Measurements from ENCODE around the gene APBA2. TPM values are rescaled to one million over a fixed set of nuclear protein-coding genes. Genes with fewer than 3 reads are reported as not detected.

The APBA2 gene
- total RNA-seq, 1 experiment from 2014 or later: not detected

- Histone ChIP-seq H3K27ac (ENCODE audit: low read length) (no peak overlapping the region), H2AFZ (ENCODE audit: low read length) (no peak overlapping the region), H3K27me3 (ENCODE audit: low read length) (no peaks in the 10 kb centered on the region), H3K4me3 (ENCODE audit: low read length) (no peak overlapping the region), H3K9me3 (ENCODE audit: low read length) (no peaks in the 10 kb centered on the region), H3K4me2 (ENCODE audit: low read depth, low read length, poor library complexity, severe bottlenecking) (no peak overlapping the region), H4K20me1 (ENCODE audit: insufficient read depth, low read depth, low read length) (no peaks in the 10 kb centered on the region), H3K79me2 (ENCODE audit: low read length) (no peaks in the 10 kb centered on the region), H3K9me2 (replicated peaks; ENCODE audit: insufficient read depth, low read length) (no peaks in the 10 kb centered on the region), H3K36me3 (ENCODE audit: insufficient read depth, low read length) (no peaks in the 10 kb centered on the region), H3K9ac (ENCODE audit: low read length) (no peak overlapping the region), H3K4me1 (ENCODE audit: low read length) (no peaks in the 10 kb centered on the region)
- no peak for DNase-seq
These were observed 4.6 kb upstream of the APBA2 start for GRCh38 chr15:28881170-28881569.

DNA sequence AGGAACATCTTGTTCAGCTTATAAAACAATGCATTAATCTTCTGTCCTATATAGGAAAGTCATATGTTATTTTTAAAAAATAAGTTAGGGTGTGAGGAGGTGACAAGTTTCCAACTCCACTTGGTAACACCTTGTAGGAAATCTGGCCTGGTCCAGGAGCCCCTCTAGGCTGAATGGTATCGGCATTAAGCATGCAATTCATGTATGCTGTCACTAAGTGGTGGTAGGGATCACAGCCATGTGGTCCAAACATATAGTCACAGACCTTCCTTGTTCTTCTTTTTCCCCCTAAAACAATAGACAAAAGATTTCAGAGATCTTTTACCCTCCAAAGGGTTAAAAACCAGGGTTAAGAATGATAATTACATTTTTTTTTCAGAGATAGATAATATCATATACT lies 4.2 kb upstream of the APBA2 start:
- no peak for DNase-seq
- Histone ChIP-seq H3K9ac (ENCODE audit: low read length) (no peak overlapping the region), H3K27me3 (ENCODE audit: low read length) (no peaks in the 10 kb centered on the region), H3K36me3 (ENCODE audit: insufficient read depth, low read length) (no peaks in the 10 kb centered on the region), H2AFZ (ENCODE audit: low read length) (no peak overlapping the region), H3K4me3 (ENCODE audit: low read length) (no peak overlapping the region), H3K27ac (ENCODE audit: low read length) (no peak overlapping the region), H3K9me3 (ENCODE audit: low read length) (no peaks in the 10 kb centered on the region), H4K20me1 (ENCODE audit: insufficient read depth, low read depth, low read length) (no peaks in the 10 kb centered on the region), H3K4me1 (ENCODE audit: low read length) (no peaks in the 10 kb centered on the region), H3K79me2 (ENCODE audit: low read length) (no peaks in the 10 kb centered on the region), H3K9me2 (replicated peaks; ENCODE audit: insufficient read depth, low read length) (no peaks in the 10 kb centered on the region), H3K4me2 (ENCODE audit: low read depth, low read length, poor library complexity, severe bottlenecking) (no peak overlapping the region)

GRCh38 chr15:28884151-28884940 lies 1.4 kb upstream of the APBA2 start:
- Histone ChIP-seq H2AFZ (ENCODE audit: low read length) (no peak overlapping the region), H3K36me3 (ENCODE audit: insufficient read depth, low read length) (no peaks in the 10 kb centered on the region), H4K20me1 (ENCODE audit: insufficient read depth, low read depth, low read length) (no peaks in the 10 kb centered on the region), H3K4me2 (ENCODE audit: low read depth, low read length, poor library complexity, severe bottlenecking) (no peak overlapping the region), H3K27ac (ENCODE audit: low read length) (no peak overlapping the region), H3K9me3 (ENCODE audit: low read length) (no peaks in the 10 kb centered on the region), H3K27me3 (ENCODE audit: low read length) (no peaks in the 10 kb centered on the region), H3K79me2 (ENCODE audit: low read length) (no peaks in the 10 kb centered on the region), H3K4me1 (ENCODE audit: low read length) (no peaks in the 10 kb centered on the region), H3K9me2 (replicated peaks; ENCODE audit: insufficient read depth, low read length) (no peaks in the 10 kb centered on the region), H3K9ac (ENCODE audit: low read length) (no peak overlapping the region), H3K4me3 (ENCODE audit: low read length) (no peak overlapping the region)
- no peak for DNase-seq

- no peaks in the 10 kb centered on the region for H3K9me3 ChIP-seq (ENCODE audit: low read length)
- H3K4me3 ChIP-seq (ENCODE audit: low read length): no peak overlapping the region
- H3K27me3 ChIP-seq (ENCODE audit: low read length): no peaks in the 10 kb centered on the region
- no peaks in the 10 kb centered on the region for H3K79me2 ChIP-seq (ENCODE audit: low read length)
- DNase-seq: no peak
- H3K4me2 ChIP-seq (ENCODE audit: low read depth, low read length, poor library complexity, severe bottlenecking): no peak overlapping the region
- H3K9ac ChIP-seq (ENCODE audit: low read length): no peak overlapping the region
- H4K20me1 ChIP-seq (ENCODE audit: insufficient read depth, low read depth, low read length): no peaks in the 10 kb centered on the region
- H2AFZ ChIP-seq (ENCODE audit: low read length): no peak overlapping the region
- no peak overlapping the region for H3K27ac ChIP-seq (ENCODE audit: low read length)
- no peaks in the 10 kb centered on the region for H3K36me3 ChIP-seq (ENCODE audit: insufficient read depth, low read length)
- no peaks in the 10 kb centered on the region for H3K9me2 ChIP-seq (replicated peaks; ENCODE audit: insufficient read depth, low read length)
- H3K4me1 ChIP-seq (ENCODE audit: low read length): no peaks in the 10 kb centered on the region
These were observed 595 bp upstream of the APBA2 start for GRCh38 chr15:28885128-28885629.

- H3K9me2 ChIP-seq (replicated peaks; ENCODE audit: insufficient read depth, low read length): no peaks in the 10 kb centered on the region
- H3K27ac ChIP-seq (ENCODE audit: low read length): no peak overlapping the region
- no peak overlapping the region for H2AFZ ChIP-seq (ENCODE audit: low read length)
- no peak overlapping the region for H3K4me3 ChIP-seq (ENCODE audit: low read length)
- no peaks in the 10 kb centered on the region for H3K27me3 ChIP-seq (ENCODE audit: low read length)
- no peak overlapping the region for H3K4me2 ChIP-seq (ENCODE audit: low read depth, low read length, poor library complexity, severe bottlenecking)
- no peak for DNase-seq
- H3K36me3 ChIP-seq (ENCODE audit: insufficient read depth, low read length): no peaks in the 10 kb centered on the region
- H3K79me2 ChIP-seq (ENCODE audit: low read length): no peaks in the 10 kb centered on the region
- no peaks in the 10 kb centered on the region for H4K20me1 ChIP-seq (ENCODE audit: insufficient read depth, low read depth, low read length)
- H3K9me3 ChIP-seq (ENCODE audit: low read length): no peaks in the 10 kb centered on the region
- H3K4me1 ChIP-seq (ENCODE audit: low read length): no peaks in the 10 kb centered on the region
- H3K9ac ChIP-seq (ENCODE audit: low read length): no peak overlapping the region
These were observed 911 bp downstream of the APBA2 start for GRCh38 chr15:28886431-28887338.

DNA sequence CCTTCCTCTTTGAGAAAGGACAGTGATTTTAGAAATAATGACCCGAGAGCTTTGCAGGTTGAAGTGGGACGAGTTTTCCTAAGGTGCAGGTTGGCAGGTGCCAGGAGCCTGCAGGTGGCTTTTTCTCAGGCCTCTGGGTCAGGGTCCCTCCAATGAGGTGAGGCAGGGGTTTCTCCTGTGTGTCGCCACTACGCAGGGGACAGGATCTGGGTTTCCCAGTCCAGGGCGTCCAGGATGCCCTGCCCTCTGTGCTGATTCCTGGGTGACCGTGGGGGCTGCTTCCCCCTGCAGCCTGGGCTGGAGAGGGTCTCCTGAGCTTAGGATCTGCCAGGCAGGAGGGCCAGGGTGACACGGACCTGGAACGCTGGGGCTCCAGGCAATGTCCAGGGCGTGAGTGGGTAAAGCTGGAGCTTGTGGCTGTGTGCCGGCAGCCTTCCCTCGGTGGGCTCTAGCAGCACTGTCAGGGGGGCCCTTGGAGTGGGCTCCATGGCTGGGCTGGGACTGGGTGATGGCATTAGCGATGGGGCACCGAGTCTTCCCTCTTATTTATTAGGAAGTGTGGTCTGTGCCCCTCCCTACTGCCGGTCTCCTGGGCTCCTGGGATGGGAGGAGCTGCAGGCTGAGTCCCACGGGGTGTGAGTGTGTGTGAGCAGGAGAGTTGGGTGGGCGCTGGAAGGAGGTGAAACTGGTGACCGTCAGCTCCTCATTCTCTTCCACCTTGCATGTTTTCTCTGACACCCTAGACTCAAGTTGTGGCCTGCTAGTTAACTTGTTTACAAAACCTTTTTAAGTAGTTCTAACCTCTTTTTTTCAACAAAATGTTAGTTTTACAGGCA lies 1.8 kb downstream of the APBA2 start:
- no peak overlapping the region for H3K4me2 ChIP-seq (ENCODE audit: low read depth, low read length, poor library complexity, severe bottlenecking)
- no peaks in the 10 kb centered on the region for H3K79me2 ChIP-seq (ENCODE audit: low read length)
- H3K9ac ChIP-seq (ENCODE audit: low read length): no peak overlapping the region
- no peak overlapping the region for H3K27ac ChIP-seq (ENCODE audit: low read length)
- no peaks in the 10 kb centered on the region for H3K36me3 ChIP-seq (ENCODE audit: insufficient read depth, low read length)
- no peak overlapping the region for H3K4me3 ChIP-seq (ENCODE audit: low read length)
- no peaks in the 10 kb centered on the region for H4K20me1 ChIP-seq (ENCODE audit: insufficient read depth, low read depth, low read length)
- H3K4me1 ChIP-seq (ENCODE audit: low read length): no peaks in the 10 kb centered on the region
- no peaks in the 10 kb centered on the region for H3K27me3 ChIP-seq (ENCODE audit: low read length)
- no peak overlapping the region for H2AFZ ChIP-seq (ENCODE audit: low read length)
- no peaks in the 10 kb centered on the region for H3K9me3 ChIP-seq (ENCODE audit: low read length)
- H3K9me2 ChIP-seq (replicated peaks; ENCODE audit: insufficient read depth, low read length): no peaks in the 10 kb centered on the region
- DNase-seq: no peak

- Histone ChIP-seq H3K27ac (ENCODE audit: low read length) (no peak overlapping the region), H3K27me3 (ENCODE audit: low read length) (no peaks in the 10 kb centered on the region), H2AFZ (ENCODE audit: low read length) (no peak overlapping the region), H3K9me2 (replicated peaks; ENCODE audit: insufficient read depth, low read length) (no peaks in the 10 kb centered on the region), H3K79me2 (ENCODE audit: low read length) (no peaks in the 10 kb centered on the region), H3K4me1 (ENCODE audit: low read length) (no peaks in the 10 kb centered on the region), H3K36me3 (ENCODE audit: insufficient read depth, low read length) (no peaks in the 10 kb centered on the region), H3K4me3 (ENCODE audit: low read length) (no peak overlapping the region), H3K9ac (ENCODE audit: low read length) (no peak overlapping the region), H3K9me3 (ENCODE audit: low read length) (no peaks in the 10 kb centered on the region), H4K20me1 (ENCODE audit: insufficient read depth, low read depth, low read length) (no peaks in the 10 kb centered on the region), H3K4me2 (ENCODE audit: low read depth, low read length, poor library complexity, severe bottlenecking) (no peak overlapping the region)
- DNase-seq: peak; percentile 12
These were observed 2.6 kb downstream of the APBA2 start for GRCh38 chr15:28888302-28888894.
